Activated CD8-positive, alpha-beta memory T cell treated with anti-CD3 and anti-CD28 coated beads for 1 hour (primary cell): ENCODE results near the gene ZNF275.
"Not testable (repeated sequence)": the region's sequence is repeated elsewhere in the genome, so short reads cannot be mapped to it uniquely, and the experiment has no call there.

Source experiments
- DNase-seq, 2 donors: peaks; one replicate each; pipeline ENCODE4 v3.0.0-alpha.2; 2020; ENCODE audit warnings: low read depth in 1 of 2; ENCODE audit errors: extremely low read depth in 1 of 2

The ZNF275 gene

GRCh38 chrX:153333821-153334653 lies at the start of gene ZNF275:
TSS of gene ZNF275 (plus strand) at chrX:153334153. CDS start at chrX:153336680, 2,527 bp downstream.
- peak; percentile 36 to 73 for DNase-seq

GRCh38 chrX:153285678-153286077 lies 48.3 kb upstream of the ZNF275 start:
- DNase-seq = not testable (repeated sequence)

DNA sequence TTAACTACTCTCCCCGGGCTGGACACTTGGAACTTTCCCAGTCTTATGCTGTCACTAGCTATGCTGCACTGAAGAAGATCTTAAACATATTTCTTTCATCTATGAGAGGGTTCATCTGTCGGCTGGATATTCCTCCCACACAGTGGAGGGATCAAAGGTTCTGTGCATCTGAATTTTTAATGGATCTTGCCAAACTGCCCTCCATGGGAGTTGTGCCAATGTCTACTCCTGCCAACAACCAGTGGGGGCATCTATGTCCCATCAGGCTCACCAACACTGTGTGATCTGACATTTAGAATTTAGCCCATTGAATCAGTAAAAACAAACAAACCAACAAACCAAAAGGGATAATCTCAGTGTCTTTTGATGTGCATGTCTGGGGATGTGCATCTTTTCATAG lies 45.1 kb upstream of the ZNF275 start:
- DNase-seq = not testable (repeated sequence)

- DNase-seq = not testable (repeated sequence)
Observed at GRCh38 chrX:153293485-153294071, 40.4 kb upstream of the ZNF275 start.

DNA sequence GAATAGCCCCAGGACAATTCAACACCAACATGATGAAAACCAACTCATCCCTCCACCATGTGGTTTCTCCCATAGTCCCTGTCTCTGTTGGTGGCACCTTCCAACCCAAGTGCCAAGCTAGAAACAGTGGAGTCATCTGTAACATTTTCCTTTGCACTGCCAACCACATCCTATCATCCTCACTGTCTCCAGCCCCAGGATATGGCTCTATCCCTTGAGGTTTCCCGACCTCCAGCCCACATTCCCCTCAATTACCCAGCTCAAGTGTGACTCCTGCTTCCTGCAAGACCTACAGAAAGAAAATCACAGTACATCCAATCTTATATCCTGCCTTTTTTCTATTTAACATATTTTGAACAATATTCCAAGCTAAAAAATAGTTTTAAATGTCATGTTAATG lies 36.6 kb upstream of the ZNF275 start:
- DNase-seq = no peak

GRCh38 chrX:153299855-153300254 lies 34.1 kb upstream of the ZNF275 start:
- no peak for DNase-seq

DNA sequence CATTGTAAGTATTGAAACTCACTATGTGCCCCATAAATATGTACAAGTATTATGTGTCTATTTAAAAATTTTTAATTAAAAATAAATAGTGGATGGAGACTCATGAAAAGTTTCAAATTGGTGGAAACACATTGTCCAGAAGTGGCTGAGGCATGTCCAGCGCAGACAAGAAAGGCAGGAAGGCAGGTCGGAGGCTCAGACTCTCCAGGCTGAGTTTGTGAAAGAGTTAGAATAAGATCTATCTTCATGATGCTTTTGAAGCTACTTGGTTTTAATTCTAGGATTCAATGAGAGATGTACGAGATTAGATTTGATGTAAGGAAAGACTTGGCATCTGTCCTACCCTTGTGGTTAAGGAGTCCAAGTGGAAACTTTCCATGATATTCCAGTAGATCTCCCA lies 32.2 kb upstream of the ZNF275 start:
- no peak for DNase-seq

DNA sequence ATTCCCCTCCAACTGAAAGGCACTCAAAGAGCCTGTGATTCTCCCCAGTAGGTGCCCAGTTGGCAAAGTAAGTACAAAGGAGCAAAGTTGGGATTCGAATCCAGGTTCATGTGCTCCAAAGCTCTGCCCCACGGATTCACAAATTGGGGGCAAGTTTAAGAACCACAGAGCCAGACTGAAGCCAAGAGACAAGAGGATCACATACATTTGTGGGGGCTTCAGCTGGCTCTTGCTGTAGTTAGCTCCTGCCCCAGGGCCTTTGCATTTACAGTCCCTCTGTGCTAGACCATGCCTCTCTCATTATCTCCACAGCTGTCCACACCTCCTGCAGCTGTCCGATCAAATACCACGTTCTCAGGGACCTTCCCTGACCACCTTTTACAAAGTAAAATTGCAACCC lies 31.2 kb upstream of the ZNF275 start:
- no peak for DNase-seq

DNA sequence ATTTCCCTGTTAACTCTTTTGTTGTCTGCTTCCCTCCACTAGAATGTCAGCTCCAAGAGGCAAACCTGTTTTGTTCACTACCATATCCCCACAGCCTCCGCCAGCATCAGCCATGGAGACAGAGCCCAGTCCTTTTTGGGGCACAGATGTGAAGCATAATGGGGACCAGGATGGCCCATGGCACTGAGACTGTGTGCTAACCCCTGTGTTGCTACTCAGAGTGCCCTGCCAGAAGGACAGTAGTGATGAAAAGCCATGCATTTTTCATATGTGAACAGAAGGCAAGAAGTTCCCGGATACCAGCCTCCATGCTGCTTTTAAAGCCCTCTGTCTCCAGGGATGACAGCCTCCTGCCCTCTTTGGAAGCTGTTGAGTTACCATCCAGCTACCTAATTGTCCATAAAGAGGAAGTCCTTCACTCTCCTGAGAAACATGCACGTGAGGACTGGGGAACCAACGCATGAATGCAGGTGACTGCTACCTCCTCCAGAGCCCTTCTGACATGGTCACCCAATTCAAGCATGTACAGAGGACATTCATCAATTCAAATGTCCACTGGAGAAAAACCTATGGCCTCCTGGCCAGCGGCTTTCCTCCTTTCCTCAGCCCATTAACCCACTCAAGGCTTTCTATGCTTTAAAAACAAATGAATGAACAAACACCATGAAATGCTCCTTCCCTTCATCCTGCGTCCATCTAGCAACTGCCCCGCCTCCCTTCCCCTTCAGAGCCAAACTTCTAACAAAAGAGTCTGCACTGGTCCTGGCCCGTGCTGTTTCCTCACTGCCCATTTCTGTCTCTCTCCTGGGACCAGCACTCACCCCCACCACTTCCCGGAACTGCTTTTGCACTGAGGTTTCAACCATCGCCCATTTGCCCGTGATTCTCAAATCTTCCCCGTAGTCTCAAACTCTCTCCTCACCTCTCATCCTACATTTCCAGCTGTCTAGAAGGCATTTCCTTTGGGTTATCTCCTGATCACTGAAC lies 30.4 kb upstream of the ZNF275 start:
- no peak for DNase-seq

GRCh38 chrX:153304988-153305736 lies 28.8 kb upstream of the ZNF275 start:
- DNase-seq = no peak

- DNase-seq = no peak
Observed at GRCh38 chrX:153305972-153306371, 28.0 kb upstream of the ZNF275 start.

- no peak for DNase-seq
Observed at GRCh38 chrX:153306527-153307115, 27.3 kb upstream of the ZNF275 start.

DNA sequence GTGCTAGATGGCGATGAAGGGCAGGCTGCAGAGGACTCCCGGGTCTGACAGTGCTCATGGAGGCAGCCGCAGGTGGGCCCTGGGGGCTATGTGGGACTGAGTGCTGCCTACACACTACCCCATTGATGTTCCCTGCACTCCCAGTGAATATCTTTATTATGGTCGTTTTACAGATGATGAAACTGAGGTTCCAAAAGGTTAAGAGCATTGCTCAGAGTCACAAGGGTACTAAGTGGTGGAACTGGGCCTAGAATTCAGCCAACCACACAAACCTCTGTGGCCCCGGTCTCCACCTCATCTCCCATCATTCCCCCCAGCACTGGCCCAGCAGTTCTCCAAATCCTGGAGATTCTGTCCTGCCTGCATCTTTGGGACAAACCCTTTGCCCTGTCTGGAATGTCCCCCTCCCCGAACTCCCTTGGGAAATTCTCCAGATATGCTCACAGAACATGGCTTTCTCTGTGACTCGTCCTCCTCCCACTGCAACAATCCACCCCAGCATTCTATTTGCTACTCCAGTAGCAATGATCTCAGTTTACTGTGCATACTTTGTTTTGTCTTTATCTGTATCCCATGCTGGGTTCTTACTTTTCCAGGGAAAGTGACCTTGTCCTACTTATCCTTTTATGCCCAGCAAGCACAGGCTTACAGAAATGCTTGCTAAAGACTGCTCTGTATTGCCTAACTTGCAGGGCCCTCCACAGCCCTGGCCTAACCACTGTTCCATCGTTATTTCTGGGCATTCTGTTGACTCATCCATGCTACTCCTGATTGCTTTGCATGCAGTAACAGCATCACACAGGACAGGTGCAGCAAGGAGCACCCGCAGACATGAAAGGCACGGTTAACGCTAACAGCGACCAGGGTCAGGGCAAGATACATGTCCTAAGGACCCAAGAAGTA lies 26.4 kb upstream of the ZNF275 start:
- no peak for DNase-seq

GRCh38 chrX:153310901-153311300 lies 23.1 kb upstream of the ZNF275 start:
- no peak for DNase-seq

DNA sequence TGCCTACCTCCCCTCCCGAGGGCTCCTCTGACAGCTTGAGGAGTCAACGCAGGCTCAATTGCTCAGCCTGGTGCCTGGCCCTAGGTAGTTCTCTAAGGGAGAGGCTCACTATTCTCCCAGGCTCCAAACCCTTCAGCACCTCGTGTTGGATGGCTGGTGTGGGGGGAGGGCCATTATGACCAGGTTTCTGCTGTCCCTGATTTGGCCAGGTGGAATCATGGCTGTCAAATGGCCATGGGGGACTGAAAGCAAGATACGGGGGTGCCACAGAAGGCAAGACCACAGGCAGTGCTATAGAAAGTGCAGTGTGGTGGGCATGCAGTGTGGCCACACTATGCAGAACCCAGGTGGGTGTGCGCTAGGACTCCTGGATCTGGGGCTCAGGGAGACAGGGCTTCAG lies 21.9 kb upstream of the ZNF275 start:
- DNase-seq = no peak

DNA sequence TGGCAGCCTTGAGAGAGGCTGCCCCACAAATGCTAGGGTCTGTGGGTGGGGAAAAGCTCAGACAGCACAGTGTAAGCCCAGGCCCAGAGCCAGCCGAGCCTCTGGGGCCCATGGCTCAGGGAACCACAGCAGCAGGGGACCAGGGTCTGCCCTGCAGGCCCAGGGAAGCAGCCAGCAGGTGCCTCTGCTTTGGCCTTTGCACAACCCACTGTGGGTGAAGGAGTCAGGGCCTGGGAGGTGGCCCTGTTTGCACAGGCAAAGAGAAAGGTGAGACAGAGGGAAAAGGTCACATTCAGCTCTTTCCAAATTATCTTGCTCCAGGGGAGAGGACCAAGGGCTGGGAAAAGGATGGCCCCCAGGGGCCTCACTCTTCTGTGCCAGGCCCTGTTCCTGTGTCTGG lies 21.1 kb upstream of the ZNF275 start:
- DNase-seq = no peak

- DNase-seq = no peak
Observed at GRCh38 chrX:153317306-153317705, 16.6 kb upstream of the ZNF275 start.

DNA sequence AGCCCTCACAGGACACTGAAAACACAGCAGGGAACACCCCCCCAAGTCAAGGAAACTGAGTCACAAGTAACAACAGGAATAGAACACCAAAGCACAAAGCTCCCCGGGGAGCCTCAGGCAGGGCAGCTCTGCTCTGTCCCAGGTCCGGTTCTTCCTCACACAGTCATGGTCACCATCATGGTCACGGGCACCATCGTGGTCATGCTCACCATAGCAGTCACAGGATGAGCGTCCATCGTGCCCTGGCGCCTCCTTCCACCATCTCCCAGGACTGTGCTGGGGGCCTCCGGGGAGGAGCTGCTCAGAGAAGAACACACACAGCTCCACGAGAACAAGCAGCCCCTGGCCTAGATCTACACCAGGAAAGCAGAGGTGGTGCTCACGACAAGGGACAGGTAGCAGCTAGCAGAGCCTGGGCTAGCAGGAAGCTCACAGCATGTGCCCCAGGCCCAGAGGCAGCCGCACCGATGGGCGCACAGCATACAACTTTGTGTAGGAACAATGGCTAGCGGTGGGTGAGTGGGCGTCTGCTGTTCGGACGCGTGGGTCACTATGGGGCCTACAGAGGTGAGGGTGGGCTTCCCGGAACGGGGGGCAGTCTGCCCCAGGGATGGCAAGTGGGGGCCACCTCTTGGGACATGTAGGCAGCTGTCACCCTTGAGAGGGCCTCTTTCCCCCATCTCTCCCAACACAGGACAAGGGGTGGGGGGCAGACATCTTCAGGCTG lies 15.8 kb upstream of the ZNF275 start:
- no peak for DNase-seq

DNA sequence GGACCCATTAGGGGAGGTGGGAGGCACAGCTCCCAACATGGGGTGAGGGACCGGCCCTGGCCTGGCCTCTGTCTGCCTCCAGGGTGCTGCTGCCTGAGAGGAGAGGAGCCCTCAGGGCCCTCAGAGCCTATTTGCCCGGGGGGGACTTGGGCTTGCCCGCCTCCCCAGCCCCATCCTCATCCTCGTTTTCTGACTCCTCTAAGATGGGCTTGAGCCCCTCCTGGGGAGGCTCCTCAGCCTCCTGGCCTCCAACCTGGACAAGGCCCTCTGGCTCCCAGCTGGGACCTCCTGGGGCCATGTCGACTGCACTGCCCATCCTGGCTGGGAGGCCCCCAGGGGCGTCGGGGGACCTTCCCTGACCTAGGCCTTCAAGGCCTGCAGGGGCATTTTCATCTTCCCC lies 15.1 kb upstream of the ZNF275 start:
- no peak for DNase-seq
